GM19023 (cell line): ENCODE results near the gene RINL.
"Not testable (repeated sequence)": the region's sequence is repeated elsewhere in the genome, so short reads cannot be mapped to it uniquely, and the experiment has no call there.

Experiments used
- ATAC-seq: cut with Tn5 transposase; IDR thresholded peaks from one replicate; pipeline ENCODE4 v1.9.1; 2021; ENCODE audit warnings: mild to moderate bottlenecking, moderate library complexity; ENCODE audit not compliant: unreplicated experiment

Gene RINL

GRCh38 chr19:38905620-38906019 lies 27.5 kb upstream of the RINL start:
- no peak for ATAC-seq

GRCh38 chr19:38904581-38905539 lies 26.8 kb upstream of the RINL start:
- ATAC-seq, result no peak

DNA sequence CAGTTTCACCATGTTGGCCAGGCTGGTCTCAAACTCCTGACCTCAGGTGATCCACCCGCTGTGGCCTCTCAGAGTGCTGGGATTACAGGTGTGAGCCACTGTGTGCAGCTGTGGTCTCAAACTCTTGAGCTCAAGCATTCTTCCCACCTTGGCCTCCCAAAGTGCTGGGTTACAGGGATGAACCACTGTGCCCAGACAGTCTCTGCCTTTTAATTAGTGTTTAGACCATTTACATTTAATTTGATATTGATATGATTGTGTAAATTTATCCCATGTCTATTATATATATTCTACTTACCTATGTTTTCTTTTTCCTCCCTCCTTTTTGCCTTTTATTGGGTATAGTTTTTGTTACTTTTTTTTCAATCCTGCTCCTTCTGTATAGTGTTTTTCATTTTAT lies 23.6 kb upstream of the RINL start:
- ATAC-seq, result no peak

GRCh38 chr19:38900743-38901190 lies 22.7 kb upstream of the RINL start:
- no peak for ATAC-seq

DNA sequence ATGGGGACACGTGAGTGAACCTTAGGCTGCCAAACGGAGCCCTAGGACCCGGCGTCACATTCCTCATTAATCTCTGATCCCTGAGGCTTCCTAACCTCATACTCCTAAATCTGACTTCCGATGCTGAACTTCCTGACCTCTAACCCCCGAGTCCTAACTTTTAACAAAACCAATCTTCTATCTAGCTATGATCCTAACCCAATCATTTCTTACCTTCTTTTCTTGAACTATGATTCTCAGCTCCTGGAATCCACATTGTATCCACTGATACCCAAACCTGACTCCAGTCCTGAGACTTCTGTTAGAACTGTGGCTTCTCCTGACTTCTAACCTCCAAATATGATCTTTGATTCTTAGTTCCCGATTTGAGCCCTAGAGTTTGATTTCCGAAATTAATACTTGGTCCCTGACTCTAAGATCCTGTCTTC lies 22.1 kb upstream of the RINL start:
- no peak for ATAC-seq

GRCh38 chr19:38899447-38900201 lies 21.5 kb upstream of the RINL start, which contains the start of the genes NFKBIB and SIRT2:
TSS of gene NFKBIB (plus strand) at chr19:38899969. CDS start at chr19:38900033, 64 bp downstream.
TSS of gene SIRT2 (minus strand) at chr19:38899618. CDS start at chr19:38899521, 97 bp downstream.
- ATAC-seq, result peak; percentile 85

DNA sequence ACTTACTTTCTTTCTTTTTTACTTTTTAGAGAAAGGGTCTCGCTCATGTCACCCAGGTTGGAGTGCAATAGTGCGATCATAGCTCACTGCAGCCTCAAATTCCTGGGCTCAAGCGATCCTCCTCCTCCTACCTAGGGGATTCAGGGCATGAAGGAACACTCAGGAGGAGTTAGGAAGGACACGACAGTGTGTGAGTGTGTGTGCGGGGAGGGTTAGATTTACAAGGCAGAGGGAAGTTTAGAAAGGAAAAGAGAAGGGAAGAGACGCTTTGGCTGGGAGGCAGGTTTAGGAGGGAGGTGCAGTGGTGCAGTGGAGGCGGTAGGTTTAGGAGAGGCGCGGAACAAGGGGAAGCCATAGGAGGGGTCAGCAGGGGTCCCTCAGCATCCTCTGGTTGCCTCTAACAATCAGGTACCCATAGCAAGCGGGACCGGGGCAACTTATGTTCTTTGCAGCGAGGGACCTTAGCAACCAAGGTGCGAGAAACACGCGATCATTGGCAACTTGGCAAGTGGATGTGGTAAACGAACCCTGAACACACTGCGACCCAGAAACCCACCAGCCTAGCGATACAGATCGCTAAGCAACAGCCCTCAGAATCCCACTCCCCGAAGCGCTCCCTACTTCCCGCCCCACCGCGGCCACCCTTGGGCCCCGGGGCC lies 20.8 kb upstream of the RINL start:
- ATAC-seq, result no peak

DNA sequence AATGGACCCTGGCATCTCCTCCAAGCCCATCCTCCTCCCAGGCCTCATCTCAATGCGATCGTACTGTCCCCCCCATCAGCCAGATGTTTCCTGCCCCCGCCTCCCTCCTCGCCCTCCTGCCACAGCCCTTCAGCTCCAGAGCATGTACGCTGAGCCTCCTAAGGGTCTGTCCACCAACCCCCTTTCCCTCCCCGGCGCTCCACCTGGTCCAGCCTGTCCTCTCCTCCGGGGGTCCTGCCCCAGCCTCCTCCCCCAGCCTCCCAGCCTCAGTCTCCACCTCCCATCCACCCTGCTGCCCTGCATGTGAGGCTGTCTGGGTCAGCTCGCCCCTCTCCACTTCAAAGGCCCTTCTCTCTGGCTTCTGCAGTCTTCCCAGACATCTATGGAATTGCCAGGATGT lies 16.9 kb upstream of the RINL start:
- ATAC-seq, result no peak

DNA sequence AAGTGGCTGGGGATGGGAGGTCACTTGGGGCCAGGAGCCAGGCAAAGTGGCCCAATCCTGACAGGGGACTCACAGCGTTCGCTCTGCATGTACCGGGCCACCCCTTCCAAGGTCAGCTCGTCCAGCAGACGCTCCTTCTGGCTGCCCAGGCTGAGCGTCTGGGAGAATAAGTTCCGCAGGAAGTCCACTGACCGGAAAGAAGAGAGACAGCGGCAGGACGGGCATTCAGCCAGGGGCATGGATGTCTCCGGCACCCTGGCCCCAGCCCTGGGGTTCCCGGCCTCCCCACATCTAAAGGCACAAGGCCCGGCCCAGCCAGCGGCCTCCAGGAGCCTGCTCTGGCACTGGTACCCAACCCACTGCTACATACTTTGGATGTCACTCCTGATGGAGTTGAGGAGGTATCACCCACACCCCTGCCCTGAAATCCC lies 15.3 kb upstream of the RINL start:
- ATAC-seq, result no peak

DNA sequence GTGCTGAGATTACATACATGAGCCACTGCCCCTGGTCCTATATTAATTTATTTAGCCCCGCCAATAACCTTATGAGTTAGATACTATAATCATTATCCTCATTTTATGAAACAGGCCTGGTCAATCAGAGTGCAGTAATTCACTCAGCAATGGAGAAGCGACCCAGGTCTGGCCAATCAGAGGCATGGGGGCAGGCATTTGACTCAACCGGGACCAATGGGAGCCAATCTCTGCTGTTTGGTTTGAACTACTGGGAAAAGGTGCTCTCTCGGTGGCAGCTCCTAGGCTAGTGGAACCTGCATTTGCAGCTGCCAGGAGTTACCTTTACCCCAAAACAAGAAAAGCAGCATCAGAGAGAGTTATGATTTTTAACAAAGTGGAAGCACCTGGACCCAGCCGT lies 14.8 kb upstream of the RINL start:
- ATAC-seq, result no peak

- no peak for ATAC-seq
Measured at GRCh38 chr19:38891771-38892170, 13.7 kb upstream of the RINL start.

DNA sequence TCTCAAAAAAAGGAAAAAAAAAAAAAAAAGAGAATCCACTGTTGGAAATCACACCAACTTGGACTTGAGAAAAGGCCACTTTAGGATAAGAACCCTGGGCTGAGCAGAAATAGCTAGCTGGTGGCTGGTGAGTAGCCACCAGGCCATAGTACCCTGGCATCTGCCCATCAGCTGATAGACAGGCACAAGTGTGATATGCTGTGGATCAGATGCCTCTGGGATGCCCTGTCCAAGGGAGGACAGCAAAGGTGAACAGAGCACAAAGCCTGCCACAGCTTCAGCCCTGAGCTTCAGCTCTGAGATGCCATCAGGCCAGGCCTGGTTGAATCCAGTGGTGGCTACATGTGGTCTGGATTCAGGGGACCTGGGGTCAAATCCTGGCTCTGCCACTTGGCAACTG lies 12.6 kb upstream of the RINL start:
- no peak for ATAC-seq

GRCh38 chr19:38889803-38890202 lies 11.7 kb upstream of the RINL start:
- no peak for ATAC-seq

- ATAC-seq, result no peak
Measured at GRCh38 chr19:38888876-38889275, 10.8 kb upstream of the RINL start.

DNA sequence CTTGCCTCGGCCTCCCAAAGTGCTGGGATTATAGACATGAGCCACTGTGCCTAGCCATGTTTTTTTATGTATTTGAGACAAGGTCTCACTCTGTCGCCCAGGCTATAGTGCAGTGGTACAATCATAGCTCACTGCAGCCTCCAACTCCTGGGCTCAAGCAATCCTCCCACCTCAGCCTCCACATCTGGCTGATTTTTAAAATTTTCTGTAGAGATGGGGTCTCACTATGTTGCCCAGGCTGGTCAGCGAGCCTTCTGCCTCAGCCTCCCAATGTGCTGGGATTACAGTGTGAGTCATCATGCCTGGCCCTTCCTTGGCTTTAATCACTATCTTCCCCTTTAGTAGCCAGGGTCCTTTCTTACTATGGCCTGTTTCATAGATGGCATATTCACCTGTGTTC lies 6.6 kb upstream of the RINL start:
- not testable (repeated sequence) for ATAC-seq

DNA sequence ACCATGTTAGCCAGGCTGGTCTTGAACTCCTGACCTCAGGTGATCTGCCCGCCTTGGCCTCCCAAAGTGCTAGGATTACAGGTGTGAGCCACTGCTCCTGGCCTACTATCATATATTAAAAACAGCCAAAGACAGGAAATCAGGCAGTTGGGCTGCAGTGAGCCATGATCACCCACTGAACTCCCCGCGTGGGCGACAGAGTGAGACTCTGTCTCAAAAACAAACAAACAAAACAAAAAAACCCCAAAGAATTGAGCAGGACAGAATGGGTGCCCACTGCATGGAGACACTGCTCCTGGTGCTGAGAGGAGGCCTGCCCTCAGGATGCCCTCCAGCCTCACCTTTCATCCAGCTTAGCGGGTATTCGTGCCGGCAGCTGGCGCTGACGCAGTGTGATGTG lies 5.2 kb upstream of the RINL start:
- ATAC-seq, result no peak

- ATAC-seq, result no peak
Measured at GRCh38 chr19:38880882-38881609, 3.0 kb upstream of the RINL start.

GRCh38 chr19:38880076-38880881 lies 2.2 kb upstream of the RINL start:
- ATAC-seq, result no peak

DNA sequence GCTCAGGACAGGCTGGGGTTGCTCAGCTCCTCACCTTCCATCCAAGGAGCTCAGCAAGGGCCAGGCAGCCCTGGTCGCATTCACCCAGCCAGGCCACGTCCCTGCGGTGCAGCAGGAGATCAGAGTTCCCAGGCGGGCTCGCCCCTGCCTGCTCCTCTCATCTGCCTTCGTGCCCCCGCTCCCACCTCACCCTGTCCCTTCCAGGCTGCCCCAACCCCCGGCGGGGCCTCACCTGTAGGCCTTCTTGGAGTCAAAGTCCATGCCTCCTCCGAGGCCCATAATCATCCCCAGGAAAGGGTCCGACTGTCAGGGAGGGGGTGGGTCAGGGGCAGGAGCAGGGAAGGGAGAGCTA lies 1.3 kb upstream of the RINL start:
- no peak for ATAC-seq
